NT2/D1 (cell line): Measurements from ENCODE around the gene ARL15.

Source experiments
- SUZ12 ChIP-seq: IDR thresholded peaks from 2 replicates; pipeline ENCODE4 v1.6.1; 2011; ENCODE audit not compliant: insufficient read length, insufficient read depth; ENCODE audit errors: extremely low read depth
- YY1 ChIP-seq: IDR thresholded peaks from 2 replicates; pipeline ENCODE4 v1.6.1; 2011; ENCODE audit not compliant: insufficient read length, insufficient read depth
- ZNF274 ChIP-seq: IDR thresholded peaks from 2 replicates; pipeline ENCODE4 v1.6.1; 2011; ENCODE audit warnings: mild to moderate bottlenecking, low read depth, low read length

GRCh38 chr5:54313311-54314270 lies 3.2 kb upstream of the ARL15 start:
- TF ChIP-seq ZNF274 (no peak), SUZ12 (no peak), YY1 (no peak)
